ENCODE results near the gene PLEKHJ1. TPM values are rescaled to one million over a fixed set of nuclear protein-coding genes. Genes with fewer than 3 reads are reported as not detected.

PLEKHJ1 gene
- total and polyA plus RNA-seq, 2 of the 8 experiments (the other 6 are each of a cell fraction or from before 2014, with no cell fraction given) = 135 to 187 TPM

DNA sequence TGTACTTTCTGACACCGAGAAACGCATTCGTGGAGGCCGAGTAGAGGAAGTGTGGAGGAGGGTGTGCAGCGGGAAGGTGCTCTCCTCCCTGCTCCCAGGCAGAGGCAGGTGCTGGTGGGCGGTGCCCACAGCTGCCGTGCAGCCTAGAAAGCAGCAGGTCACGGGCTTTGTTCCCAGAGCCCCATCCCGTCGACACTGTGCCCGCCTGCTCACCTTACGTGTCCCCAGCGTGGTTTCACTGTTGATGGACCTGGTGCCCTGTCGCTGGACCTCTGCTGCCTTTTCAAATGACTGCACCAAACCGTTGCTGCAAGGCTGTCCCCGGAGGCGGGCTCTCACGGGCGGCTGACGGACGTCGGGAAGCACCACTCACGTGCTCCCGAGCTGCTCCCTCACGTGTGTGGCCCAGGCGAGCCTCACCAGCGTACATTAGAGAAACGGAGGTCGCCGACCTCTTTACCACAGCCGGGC, 20.8 kb downstream of the PLEKHJ1 start:
- Histone ChIP-seq H4K91ac (replicated peaks; ENCODE audit: insufficient read length, low read length) (no peak overlapping the region), H3K9ac (replicated peaks in 1 of 4; ENCODE audit: extremely low read depth in 1 of 4, low read depth in 3 of 4, low read length in 3 of 4) (no peak overlapping the region), H3K79me2 (ENCODE audit: control insufficient read depth in 1 of 2, insufficient read depth in 2 of 2, low read length in 2 of 2) (no peaks in the 10 kb centered on the region), H3K79me1 (ENCODE audit: low read depth, low read length) (no peaks in the 10 kb centered on the region; the same call in 1 of the 2 replicates), H2AFZ (ENCODE audit: low read length) (no peak overlapping the region), H2AK5ac (ENCODE audit: low read depth, low read length) (no peak overlapping the region), H4K20me1 (replicated peaks in 1 of 2; ENCODE audit: control insufficient read depth in 1 of 2, insufficient read depth in 2 of 2, low read length in 2 of 2) (peaks cover 0 to 13% of the 10 kb centered on the region in 2 experiments), H3K9me3 (ENCODE audit: insufficient read depth in 2 of 2, low read depth in 1 of 2, low read length in 1 of 2) (no peaks in the 10 kb centered on the region), H4K5ac (ENCODE audit: insufficient read length, low read depth, low read length) (no peak overlapping the region), H3K36me3 (ENCODE audit: control insufficient read depth in 2 of 4, insufficient read depth in 4 of 4, low read length in 3 of 4) (peaks cover 10 to 59% (median 40%) of the 10 kb centered on the region in 4 experiments; a peak in 7 of 8 replicates), H3K27ac (ENCODE audit: low read depth, low read length) (no peak overlapping the region), H4K8ac (ENCODE audit: extremely low read depth, insufficient read depth, low read length) (no peak overlapping the region; the same call in 1 of the 2 replicates), H3K4me3 (ENCODE audit: extremely low read depth in 1 of 4, insufficient read depth in 2 of 4, low read depth in 3 of 4, low read length in 4 of 4) (no peak overlapping the region), H2BK5ac (ENCODE audit: low read depth, low read length) (no peak overlapping the region), H3K56ac (replicated peaks; ENCODE audit: insufficient read length, low read depth, low read length) (no peak overlapping the region), H3K4me2 (ENCODE audit: insufficient read depth in 1 of 2, low read depth in 2 of 2, low read length in 2 of 2) (no peak overlapping the region), H2BK20ac (ENCODE audit: low read length) (no peak overlapping the region), H3K14ac (ENCODE audit: insufficient read length) (no peak overlapping the region), H3K18ac (ENCODE audit: extremely low read depth, low read length) (no peak overlapping the region), H2BK15ac (ENCODE audit: low read length) (no peak overlapping the region), H2BK120ac (replicated peaks; ENCODE audit: low read depth, low read length) (no peak overlapping the region), H3K23me2 (ENCODE audit: low read depth, low read length) (no peaks in the 10 kb centered on the region), H3K23ac (ENCODE audit: insufficient read length) (no peak overlapping the region), H3K4ac (replicated peaks; ENCODE audit: insufficient read length, low read depth, low read length) (no peak overlapping the region), H2BK12ac (ENCODE audit: low read depth, low read length) (no peak overlapping the region), H3K4me1 (replicated peaks in 1 of 4; ENCODE audit: control insufficient read depth in 3 of 4, insufficient read depth in 4 of 4, low read length in 3 of 4) (no peaks in the 10 kb centered on the region), H3K27me3 (replicated peaks in 1 of 4; ENCODE audit: control insufficient read depth in 3 of 4, extremely low read depth in 1 of 4, insufficient read depth in 3 of 4, low read length in 3 of 4) (no peaks in the 10 kb centered on the region)
- ChIA-PET POLR2A (ENCODE audit: partially characterized antibody) (interaction anchor here (1.0 to 2.4 kb wide), 4 partner anchors 13 to 35 kb away, joined by 3 to 5 read pairs (median 4); no protein-coding TSS in a partner anchor), CTCF (ENCODE audit: partially characterized antibody) (interaction anchor here (0.7 to 8.1 kb wide), 10 partner anchors 9 to 101 kb away, joined by 3 to 50 read pairs (median 7); no protein-coding TSS in a partner anchor)
- FAIRE-seq (no peak), DNase-seq (ENCODE audit: low read depth in 1 of 2, low spot score in 2 of 2) (no peak)
- no peak for TF ChIP-seq RAD21 (IDR thresholded peaks at IDR 0.05 in 1 of 2, conservative IDR thresholded peaks at IDR 0.05 in 1 of 2; ENCODE audit: low read depth in 2 of 2, low read length in 2 of 2)
- TF ChIP-seq RBBP5 (IDR thresholded peaks at IDR 0.05; ENCODE audit: borderline replicate concordance, low read depth, low read length) = no peak
- 94% methylated on average over 31 of the region's 31 CpGs; no CpG with 5 or more reads in 1 of the 2 experiments for WGBS, 2 experiments (ENCODE audit: extremely low coverage in 1 of 2, insufficient coverage in 1 of 2, insufficient read length in 1 of 2, insufficient replicate concordance in 2 of 2, low coverage in 1 of 2, low lambda C conversion rate in 2 of 2, missing lambda C conversion rate in 1 of 2)
